ENCODE data around the gene RNU1-1. TPM values are rescaled to one million over a fixed set of nuclear protein-coding genes. Genes with fewer than 3 reads are reported as not detected.

RNU1-1 gene
- total RNA-seq, 1 donor from 2014 or later: under 0.01 TPM

Other genes with a start within 250 kb of the RNU1-1 start
- gene FBXO42, start 161.8 kb downstream of the RNU1-1 start, total RNA-seq: 8.2 and 13.3 TPM in 2 replicates
- 35.5 and 37.4 TPM in 2 replicates for gene SZRD1, start 147.0 kb downstream of the RNU1-1 start, total RNA-seq
- not detected in 2 replicates for gene SPATA21, start 76.9 kb downstream of the RNU1-1 start, total RNA-seq
- gene NECAP2, start 73.6 kb downstream of the RNU1-1 start, total RNA-seq: 162 and 187 TPM in 2 replicates
- 20.2 and 28.8 TPM in 2 replicates for gene NBPF1, start 99.3 kb upstream of the RNU1-1 start, total RNA-seq
- under 0.01 TPM in 2 replicates for gene RNU1-3, start 152.7 kb upstream of the RNU1-1 start, total RNA-seq
- under 0.01 TPM in 2 replicates for gene RNU1-4, start 226.2 kb upstream of the RNU1-1 start, total RNA-seq

Data from pulmonary artery endothelial cell (primary cell).